NCI-H82 (cell line): Measurements from ENCODE around the gene CDK14.

Experiments
- DNase-seq: peaks from one replicate; lab custom pipeline; 2025; lab: John Stamatoyannopoulos, UW

Gene CDK14

GRCh38 chr7:90686146-90686545 is 90.0 kb downstream of the CDK14 start:
- no peak for DNase-seq

DNA sequence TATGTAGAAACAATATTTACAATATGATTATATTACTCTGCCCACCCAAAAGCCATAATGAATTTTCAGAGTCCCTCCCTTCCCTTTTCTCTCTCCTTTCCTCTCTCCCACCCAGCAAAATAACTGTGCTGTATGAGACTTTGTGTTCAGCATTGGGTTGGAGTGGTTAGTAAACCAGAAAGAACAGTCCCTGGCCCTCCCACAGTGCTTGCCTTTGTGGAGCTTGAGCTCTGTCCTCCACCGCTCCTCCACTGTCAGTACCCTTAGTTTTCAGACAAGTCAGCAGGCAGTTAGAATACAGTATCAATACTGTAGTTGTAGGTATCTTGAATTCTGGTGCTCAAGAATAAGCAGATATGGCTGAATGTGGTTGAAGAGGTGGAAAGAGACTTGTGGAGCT is 92.7 kb downstream of the CDK14 start:
- no peak for DNase-seq

DNA sequence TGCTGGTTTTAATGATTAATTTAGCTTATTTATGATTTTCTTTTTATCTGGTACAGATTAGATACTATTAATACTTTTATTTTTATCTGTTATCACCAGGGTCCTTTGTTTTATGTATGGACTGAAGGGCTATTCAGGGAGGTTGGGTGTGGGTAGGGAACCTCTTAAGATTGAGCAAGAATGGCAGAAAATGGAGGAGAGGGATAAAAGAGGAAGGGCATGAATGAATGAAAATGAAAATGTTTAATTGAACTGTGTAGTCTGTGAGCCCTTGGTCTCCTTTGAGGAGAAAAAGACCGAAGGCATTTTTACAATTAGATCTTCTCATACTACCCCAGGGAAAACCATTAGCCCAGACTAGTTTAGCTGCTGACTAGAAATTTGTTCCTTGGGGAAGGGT is 93.1 kb downstream of the CDK14 start:
- no peak for DNase-seq

DNA sequence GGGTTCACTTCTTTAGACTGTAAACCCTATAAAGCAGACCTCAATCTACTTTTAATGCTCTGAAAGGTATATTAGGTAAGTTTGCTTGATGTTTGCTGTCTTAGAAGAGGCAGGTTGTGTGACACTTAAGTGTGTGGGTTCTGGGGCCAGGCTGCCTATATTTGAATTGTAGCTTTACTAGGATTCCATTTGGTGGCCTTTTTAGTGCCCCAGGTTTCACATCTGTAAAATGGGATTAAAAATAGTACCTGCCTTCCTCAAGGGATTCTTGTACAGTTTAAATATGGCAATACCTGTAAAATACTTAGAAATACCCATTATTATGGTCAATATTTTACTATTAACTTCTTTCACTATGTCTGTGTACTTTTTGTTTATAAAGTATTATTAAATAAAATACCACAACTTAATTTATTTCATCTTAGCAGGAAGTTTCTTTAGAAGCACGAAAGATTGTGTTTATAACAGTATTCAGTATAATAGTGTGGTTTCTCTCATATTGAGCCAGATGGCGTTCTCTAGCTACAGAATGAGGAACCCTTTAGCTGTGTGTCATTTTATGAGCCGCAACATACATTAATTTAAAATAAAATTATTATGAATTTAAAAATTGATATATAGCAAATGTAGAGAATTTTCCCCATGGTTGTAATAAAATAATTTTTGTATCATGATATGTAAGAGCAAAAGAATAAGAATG is 94.2 kb downstream of the CDK14 start:
- no peak for DNase-seq

GRCh38 chr7:90692396-90692795 is 96.3 kb downstream of the CDK14 start:
- DNase-seq: no peak

DNA sequence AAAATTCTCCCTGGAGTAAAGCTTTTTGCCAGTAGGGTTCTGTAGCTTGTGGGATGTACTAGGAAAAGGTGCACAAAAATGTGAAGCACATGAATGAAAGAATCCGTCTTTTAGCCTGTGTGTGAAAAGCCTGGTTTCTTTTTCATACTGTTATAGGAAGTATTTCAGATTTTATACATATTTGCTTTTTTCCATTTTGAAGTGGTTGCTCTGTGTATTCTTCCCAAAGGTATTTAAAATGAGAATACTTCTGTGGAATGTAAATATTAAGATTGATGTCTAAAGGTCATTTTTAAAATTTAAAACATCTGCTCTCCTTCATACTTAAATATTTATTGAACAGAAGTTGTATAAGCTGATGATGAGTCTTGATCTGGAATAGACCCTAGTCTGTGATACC is 96.8 kb downstream of the CDK14 start:
- no peak for DNase-seq

DNA sequence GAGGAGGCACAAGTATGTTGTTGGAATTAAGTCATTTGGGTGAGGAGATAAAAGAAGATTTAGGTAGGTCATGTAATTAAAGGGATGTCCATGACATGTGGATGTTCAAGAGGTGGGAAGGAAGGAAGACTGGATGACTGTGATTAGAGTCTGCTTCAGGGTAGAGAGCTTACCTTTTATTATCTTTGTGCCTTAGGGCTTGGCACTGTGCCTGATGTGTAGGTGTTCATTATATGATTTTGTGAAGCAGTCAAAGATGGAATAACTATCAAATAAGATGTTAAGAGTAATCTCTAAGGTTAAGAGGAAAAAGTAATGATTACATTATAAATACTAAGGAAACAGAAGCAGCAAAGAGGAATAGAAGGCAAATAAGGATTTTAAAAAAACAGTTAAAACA is 97.8 kb downstream of the CDK14 start:
- no peak for DNase-seq

DNA sequence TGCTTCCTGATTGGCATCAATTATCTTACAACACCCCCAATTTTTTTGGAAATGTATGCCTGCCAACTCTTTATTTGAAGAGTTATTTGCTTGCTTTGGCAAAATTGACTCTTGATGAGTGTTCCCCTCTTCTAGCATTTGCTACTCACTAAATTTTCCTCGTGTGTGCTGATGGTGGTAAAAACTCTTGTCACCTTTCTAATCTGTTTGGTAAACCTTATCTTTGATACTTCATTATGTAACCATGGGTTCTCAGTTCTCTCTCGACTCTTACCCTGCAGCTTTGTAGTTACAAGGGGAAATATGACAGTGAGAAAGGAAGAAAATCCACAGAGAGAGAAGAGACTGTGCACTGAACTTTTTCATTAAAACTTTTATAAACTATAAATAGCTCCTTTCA is 102.5 kb downstream of the CDK14 start:
- no peak for DNase-seq

DNA sequence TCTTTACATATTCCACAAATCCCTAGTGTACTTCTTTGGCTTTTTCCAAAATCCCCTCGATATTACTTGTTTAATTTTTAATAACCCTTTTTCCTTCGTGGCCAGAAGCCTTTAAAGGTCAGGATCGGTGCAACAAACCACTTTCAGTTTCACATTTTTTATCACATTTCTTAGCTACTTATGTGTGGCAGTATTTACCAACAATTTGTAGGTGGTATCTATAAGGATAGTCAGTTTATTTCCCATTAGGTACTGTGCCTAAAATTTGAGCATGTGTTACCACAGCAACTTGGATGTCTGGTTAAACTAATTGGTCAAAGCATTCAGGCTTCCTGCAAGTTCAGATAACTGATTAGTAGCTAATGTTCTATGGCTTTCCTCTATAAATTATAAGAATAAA is 104.9 kb downstream of the CDK14 start:
- no peak for DNase-seq

GRCh38 chr7:90701771-90702170 is 105.7 kb downstream of the CDK14 start:
- DNase-seq: peak; percentile 9

DNA sequence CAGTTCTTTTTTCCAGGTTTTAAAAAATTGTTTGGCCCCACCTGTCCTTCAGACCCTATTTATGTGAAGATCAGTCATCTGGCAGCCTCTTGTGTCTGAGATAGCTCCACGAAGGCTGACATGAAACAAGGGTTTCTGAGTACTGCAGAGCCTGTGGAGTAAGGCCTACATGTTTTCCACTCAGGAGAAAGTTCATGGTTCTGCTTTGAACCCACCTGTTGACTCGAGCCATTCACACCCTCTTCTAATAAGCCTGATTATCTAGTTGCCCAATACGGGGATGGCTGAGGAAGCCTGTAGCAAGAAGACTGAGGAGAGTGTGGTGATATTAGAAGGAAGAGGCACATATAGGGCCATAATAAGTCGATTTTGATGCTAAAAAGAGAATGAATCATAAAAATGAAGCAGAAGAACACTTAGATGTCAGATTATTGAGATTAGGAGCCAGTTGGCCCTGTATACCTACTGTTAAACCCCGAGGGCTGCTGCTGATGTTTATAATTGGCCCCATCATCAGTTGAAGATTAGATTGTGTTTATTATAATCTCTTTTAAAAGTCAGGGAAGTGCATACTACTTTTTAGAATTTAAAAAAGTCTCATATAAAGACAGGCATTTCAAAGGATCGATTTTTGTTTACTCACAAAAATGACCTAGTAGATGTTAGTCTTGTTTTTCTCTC is 109.4 kb downstream of the CDK14 start:
- no peak for DNase-seq

GRCh38 chr7:90706072-90706716 is 110.1 kb downstream of the CDK14 start:
- no peak for DNase-seq

GRCh38 chr7:90708841-90709317 is 112.8 kb downstream of the CDK14 start:
- DNase-seq: peak; percentile 77

DNA sequence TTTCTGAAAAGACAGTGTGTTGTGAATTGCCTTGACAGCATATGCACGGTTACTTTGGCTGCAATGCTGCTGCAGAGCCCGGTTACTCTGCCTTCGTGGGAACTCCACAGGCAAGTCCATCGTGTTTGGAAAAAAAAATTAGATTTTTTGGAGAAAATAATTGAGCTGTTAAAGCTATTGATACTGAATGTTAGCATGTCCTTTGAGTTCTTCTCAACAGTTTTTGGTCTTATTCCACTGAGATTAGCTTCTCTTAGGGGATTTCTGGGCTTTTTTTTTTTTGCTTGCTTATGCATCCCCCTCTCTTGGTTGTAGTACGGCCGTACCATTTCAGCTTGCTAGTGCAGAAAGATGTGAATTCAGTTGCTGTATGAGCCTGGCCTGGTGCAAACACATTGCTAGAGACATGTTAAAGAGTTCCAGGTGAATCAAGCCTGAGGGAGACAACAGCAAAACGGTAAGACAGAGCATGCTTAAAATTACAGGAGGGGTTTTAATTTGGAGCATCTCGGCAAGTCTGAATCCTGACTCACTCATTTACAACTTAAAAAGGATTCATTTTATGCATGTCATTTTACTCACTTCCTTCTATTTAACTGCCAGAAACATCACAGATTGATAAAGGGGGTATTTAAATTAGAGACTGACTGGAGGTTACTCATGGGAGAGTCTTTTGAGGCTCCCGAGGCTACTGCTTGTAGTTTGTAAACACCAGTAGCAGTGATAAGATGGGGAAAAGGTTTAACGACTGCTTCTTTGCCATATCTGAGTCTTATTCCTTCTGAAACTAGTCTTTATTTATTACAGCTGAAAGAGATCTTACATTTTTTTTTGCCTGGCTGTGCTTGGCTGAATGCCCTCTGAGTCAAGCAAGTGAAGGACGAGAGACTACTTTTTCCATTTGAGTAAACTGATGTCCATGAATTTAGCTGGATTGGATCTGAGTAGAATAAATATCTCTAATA is 113.7 kb downstream of the CDK14 start:
- DNase-seq: no peak

- no peak for DNase-seq
Observed at GRCh38 chr7:90710466-90710850, 114.3 kb downstream of the CDK14 start.

DNA sequence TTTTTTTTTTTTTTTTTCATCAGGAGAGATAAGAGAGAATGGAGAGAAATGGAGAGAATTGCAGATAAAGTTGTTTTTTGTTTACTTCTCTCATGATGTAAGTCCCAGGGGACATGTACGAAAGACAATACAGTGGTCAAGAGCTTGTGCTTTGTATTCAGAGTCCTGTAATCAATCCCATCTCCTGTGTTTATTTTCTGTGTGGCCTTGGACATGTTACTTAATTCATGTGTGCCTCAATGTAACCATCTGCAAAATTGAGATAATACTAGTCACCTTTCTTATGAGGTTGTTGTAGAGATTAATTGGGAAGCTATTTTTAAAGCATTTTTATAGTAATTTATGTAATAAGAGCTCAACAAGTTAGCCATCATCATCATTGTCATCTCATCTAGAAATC is 117.5 kb downstream of the CDK14 start:
- DNase-seq: no peak

- DNase-seq: no peak
Observed at GRCh38 chr7:90715067-90715466, 118.9 kb downstream of the CDK14 start.

- DNase-seq: no peak
Observed at GRCh38 chr7:90717296-90718060, 121.4 kb downstream of the CDK14 start.

GRCh38 chr7:90719155-90719554 is 123.0 kb downstream of the CDK14 start:
- DNase-seq: no peak

- DNase-seq: peak; percentile 10
Observed at GRCh38 chr7:90720984-90721760, 125.1 kb downstream of the CDK14 start.
